Retinal pigment epithelial cell (primary cell): ENCODE results near the gene NAGA.

Experiments used
- DNase-seq: peaks from one replicate; pipeline ENCODE4 v3.0.0-alpha.2; 2010; ENCODE audit warnings: low read depth
- H3K4me3 ChIP-seq: 2 replicates; pipeline ENCODE4 v1.5.1; 2011; ENCODE audit warnings: mild to moderate bottlenecking, low read length, control low read depth, moderate library complexity
- CTCF ChIP-seq: conservative IDR thresholded peaks from 2 replicates; pipeline ENCODE4 v1.5.1; 2011; ENCODE audit warnings: low read depth, low read length, control low read depth, inconsistent platforms

Gene NAGA

GRCh38 chr22:42060489-42060888, 10.1 kb downstream of the NAGA start:
- no peak overlapping the region for H3K4me3 ChIP-seq
- TF ChIP-seq CTCF: no peak
- no peak for DNase-seq

DNA sequence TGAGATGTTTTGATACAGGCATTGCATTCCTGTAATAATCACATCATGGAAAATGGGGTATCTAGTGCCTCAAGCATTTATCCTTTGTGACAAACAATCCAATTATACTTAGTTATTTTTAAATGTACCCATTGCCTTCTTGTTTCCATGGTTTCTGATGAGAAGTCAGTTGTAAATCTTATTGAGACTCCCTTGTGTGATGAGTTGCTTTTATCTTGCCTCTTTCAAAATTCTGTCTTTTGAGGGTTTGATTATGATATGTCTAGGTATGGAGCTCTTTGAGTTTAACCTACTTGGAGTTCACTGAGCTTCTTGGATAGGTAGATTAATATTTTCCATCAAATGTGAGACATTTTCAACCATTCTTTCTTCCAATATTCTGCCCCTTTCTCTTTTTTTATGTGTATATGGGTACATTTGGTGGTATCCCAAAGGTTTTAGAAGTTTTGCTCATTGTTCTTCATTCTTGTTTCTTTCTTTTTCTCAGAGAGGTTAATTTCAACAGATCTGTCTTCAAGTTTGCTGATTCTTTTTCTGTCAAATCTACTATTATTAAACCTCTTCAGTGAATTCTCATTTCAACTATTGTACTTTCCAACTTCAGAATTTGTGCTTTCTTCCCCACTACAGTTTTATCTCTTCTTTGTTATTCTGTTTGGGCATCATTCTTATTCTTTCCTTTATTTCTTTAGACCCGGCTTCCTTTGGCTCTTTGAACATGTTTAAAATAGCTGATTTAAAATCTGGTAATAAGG, 13.7 kb downstream of the NAGA start:
- TF ChIP-seq CTCF: no peak
- no peak for DNase-seq

GRCh38 chr22:42052765-42053164, 17.8 kb downstream of the NAGA start:
- TF ChIP-seq CTCF: no peak
- no peak for DNase-seq
- H3K4me3 ChIP-seq: no peak overlapping the region

More for the DNA sequence above, 13.7 kb downstream of the NAGA start:
- H3K4me3 ChIP-seq: no peak overlapping the region

DNA sequence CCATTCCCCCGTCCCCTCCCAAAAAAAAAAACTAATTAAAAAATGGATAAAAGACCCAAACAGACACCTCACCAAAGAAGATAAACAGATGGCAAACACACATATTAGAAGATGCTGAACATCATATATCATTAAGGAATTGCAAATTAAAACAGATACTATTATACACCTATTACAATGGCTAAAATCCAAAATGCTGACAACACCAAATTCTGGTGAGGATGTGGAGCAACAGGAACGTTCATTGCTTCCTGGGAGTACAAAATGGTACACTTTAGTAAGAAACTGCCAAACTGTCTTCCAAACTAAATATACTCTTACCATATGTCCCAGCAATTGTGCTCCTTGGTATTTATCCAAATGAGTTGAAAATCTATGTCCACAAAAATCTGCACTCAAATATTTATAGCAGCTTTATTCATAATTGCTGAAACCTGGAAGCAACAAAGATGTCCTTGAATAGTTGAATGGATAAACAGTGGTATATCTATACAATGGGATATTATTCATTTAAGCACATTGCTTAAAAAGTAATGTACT, 19.9 kb downstream of the NAGA start:
- DNase-seq: no peak
- TF ChIP-seq CTCF: no peak
- H3K4me3 ChIP-seq: no peak overlapping the region

GRCh38 chr22:42041784-42042183, 28.8 kb downstream of the NAGA start:
- no peak for TF ChIP-seq CTCF
- no peak overlapping the region for H3K4me3 ChIP-seq
- DNase-seq: no peak

- no peak for DNase-seq
- H3K4me3 ChIP-seq: no peak overlapping the region
- no peak for TF ChIP-seq CTCF
These were observed 31.3 kb downstream of the NAGA start for GRCh38 chr22:42039271-42039670.

- TF ChIP-seq CTCF: no peak
- no peak for DNase-seq
- H3K4me3 ChIP-seq: no peak overlapping the region
These were observed 35.4 kb downstream of the NAGA start for GRCh38 chr22:42035256-42035655.
